ENCODE data around the gene ZNRF3. TPM values are rescaled to one million over a fixed set of nuclear protein-coding genes. Genes with fewer than 3 reads are reported as not detected.

The ZNRF3 gene
- total RNA-seq, 1 donor from 2014 or later = 6.7 TPM

DNA sequence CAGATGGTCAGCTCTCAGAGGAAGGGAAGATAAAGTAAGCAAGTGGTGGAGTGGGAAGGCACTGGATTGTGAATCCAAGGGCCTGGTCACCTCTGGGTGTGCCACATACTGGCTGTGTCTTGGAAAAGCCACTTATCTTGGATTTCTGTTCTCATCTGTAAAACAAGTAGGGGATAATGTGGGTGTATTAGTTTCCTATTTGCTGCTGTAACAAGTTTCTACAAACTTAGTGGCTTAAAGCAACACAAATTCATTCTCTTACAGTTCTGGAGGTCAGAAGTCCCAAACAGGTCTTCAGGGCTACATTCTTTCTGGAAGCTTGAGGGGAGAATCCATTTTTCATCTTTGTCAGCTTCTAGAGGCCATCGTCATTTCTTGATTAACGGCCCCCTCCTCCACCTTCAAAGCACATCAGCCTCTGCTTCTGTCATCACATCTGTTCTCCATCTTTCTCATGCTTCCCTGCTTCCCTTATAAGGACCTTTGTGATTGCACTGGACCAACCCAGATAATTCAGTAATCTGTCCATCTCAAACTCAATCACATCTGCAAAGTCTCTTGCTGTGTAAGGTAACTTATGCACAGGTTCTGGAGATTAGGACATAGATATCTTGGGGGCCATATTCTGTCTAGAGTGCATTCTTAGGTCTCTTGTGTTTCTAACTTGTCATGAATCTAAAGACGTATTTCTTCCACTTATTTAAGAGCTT, 102.4 kb downstream of the ZNRF3 start:
- H3K4me1 Mint-ChIP-seq (ENCODE audit: low read depth) = peaks cover 36% of the 10 kb centered on the region
- TF ChIP-seq, protein P1, sequence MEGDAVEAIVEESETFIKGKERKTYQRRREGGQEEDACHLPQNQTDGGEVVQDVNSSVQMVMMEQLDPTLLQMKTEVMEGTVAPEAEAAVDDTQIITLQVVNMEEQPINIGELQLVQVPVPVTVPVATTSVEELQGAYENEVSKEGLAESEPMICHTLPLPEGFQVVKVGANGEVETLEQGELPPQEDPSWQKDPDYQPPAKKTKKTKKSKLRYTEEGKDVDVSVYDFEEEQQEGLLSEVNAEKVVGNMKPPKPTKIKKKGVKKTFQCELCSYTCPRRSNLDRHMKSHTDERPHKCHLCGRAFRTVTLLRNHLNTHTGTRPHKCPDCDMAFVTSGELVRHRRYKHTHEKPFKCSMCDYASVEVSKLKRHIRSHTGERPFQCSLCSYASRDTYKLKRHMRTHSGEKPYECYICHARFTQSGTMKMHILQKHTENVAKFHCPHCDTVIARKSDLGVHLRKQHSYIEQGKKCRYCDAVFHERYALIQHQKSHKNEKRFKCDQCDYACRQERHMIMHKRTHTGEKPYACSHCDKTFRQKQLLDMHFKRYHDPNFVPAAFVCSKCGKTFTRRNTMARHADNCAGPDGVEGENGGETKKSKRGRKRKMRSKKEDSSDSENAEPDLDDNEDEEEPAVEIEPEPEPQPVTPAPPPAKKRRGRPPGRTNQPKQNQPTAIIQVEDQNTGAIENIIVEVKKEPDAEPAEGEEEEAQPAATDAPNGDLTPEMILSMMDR (IDR thresholded peaks at IDR 0.05) = no peak
- no peaks in the 10 kb centered on the region for H3K27me3 Mint-ChIP-seq (ENCODE audit: low read depth)
- H3K27ac Mint-ChIP-seq (ENCODE audit: unreplicated experiment) = no peak overlapping the region
- no peaks in the 10 kb centered on the region for H3K9me3 Mint-ChIP-seq (ENCODE audit: low read depth)
- no peak overlapping the region for H3K4me3 Mint-ChIP-seq (ENCODE audit: unreplicated experiment)
- peaks cover 1% of the 10 kb centered on the region for H3K36me3 Mint-ChIP-seq (ENCODE audit: low read depth)
- DNase-seq (ENCODE audit: low spot score) = no peak

GRCh38 chr22:28986366-28986765, 103.0 kb downstream of the ZNRF3 start:
- no peak overlapping the region for H3K4me3 Mint-ChIP-seq (ENCODE audit: unreplicated experiment)
- no peaks in the 10 kb centered on the region for H3K27me3 Mint-ChIP-seq (ENCODE audit: low read depth)
- no peak overlapping the region for H3K27ac Mint-ChIP-seq (ENCODE audit: unreplicated experiment)
- H3K9me3 Mint-ChIP-seq (ENCODE audit: low read depth) = no peaks in the 10 kb centered on the region
- no peak for DNase-seq (ENCODE audit: low spot score)
- peaks cover 1% of the 10 kb centered on the region for H3K36me3 Mint-ChIP-seq (ENCODE audit: low read depth)
- peaks cover 33% of the 10 kb centered on the region for H3K4me1 Mint-ChIP-seq (ENCODE audit: low read depth)
- TF ChIP-seq, protein P1 (IDR thresholded peaks at IDR 0.05) = no peak

GRCh38 chr22:28988457-28988856, 105.1 kb downstream of the ZNRF3 start:
- Mint-ChIP-seq H3K27me3 (ENCODE audit: low read depth) (no peaks in the 10 kb centered on the region), H3K36me3 (ENCODE audit: low read depth) (peaks cover 3% of the 10 kb centered on the region), H3K9me3 (ENCODE audit: low read depth) (no peaks in the 10 kb centered on the region), H3K4me1 (ENCODE audit: low read depth) (peaks cover 24% of the 10 kb centered on the region), H3K27ac (ENCODE audit: unreplicated experiment) (peak overlapping the region; percentile 53), H3K4me3 (ENCODE audit: unreplicated experiment) (no peak overlapping the region)
- TF ChIP-seq, protein P1 (IDR thresholded peaks at IDR 0.05) = no peak
- DNase-seq (ENCODE audit: low spot score) = no peak

GRCh38 chr22:28989035-28989464, 105.7 kb downstream of the ZNRF3 start:
- Mint-ChIP-seq H3K4me1 (ENCODE audit: low read depth) (peaks cover 21% of the 10 kb centered on the region), H3K27ac (ENCODE audit: unreplicated experiment) (peak overlapping the region; percentile 53), H3K27me3 (ENCODE audit: low read depth) (no peaks in the 10 kb centered on the region), H3K9me3 (ENCODE audit: low read depth) (no peaks in the 10 kb centered on the region), H3K36me3 (ENCODE audit: low read depth) (peaks cover 3% of the 10 kb centered on the region), H3K4me3 (ENCODE audit: unreplicated experiment) (no peak overlapping the region)
- no peak for DNase-seq (ENCODE audit: low spot score)
- TF ChIP-seq, protein P1 (IDR thresholded peaks at IDR 0.05) = no peak

DNA sequence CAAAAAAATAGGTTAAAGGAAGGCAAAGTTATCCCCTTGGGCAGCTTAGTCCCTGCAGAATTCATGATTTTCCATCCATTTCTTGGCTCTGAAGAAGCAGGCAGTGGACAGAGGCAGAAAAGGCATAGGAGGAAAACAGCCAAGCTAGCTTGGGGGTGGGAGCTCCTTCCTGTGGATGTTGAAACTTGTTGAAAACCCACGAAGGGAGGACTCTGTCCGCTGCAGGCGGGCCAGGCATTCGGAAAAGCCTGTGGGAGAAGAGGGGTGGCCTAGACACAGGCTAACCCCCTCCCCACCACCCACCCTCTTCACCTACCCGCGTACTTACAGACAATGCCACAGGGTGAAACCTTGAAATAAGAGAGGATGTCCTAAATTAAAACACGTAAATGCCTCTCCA, 106.1 kb downstream of the ZNRF3 start:
- TF ChIP-seq, protein P1 (IDR thresholded peaks at IDR 0.05) = no peak
- H3K36me3 Mint-ChIP-seq (ENCODE audit: low read depth) = peaks cover 3% of the 10 kb centered on the region
- H3K27me3 Mint-ChIP-seq (ENCODE audit: low read depth) = no peaks in the 10 kb centered on the region
- peaks cover 18% of the 10 kb centered on the region for H3K4me1 Mint-ChIP-seq (ENCODE audit: low read depth)
- H3K9me3 Mint-ChIP-seq (ENCODE audit: low read depth) = no peaks in the 10 kb centered on the region
- H3K4me3 Mint-ChIP-seq (ENCODE audit: unreplicated experiment) = no peak overlapping the region
- DNase-seq (ENCODE audit: low spot score) = no peak
- H3K27ac Mint-ChIP-seq (ENCODE audit: unreplicated experiment) = no peak overlapping the region

All from chondrocyte (in vitro differentiated cells).